ENCODE results near the gene CHMP1A. TPM values are rescaled to one million over a fixed set of nuclear protein-coding genes. Genes with fewer than 3 reads are reported as not detected.
A peak's percentile ranks its signal among the peaks of the same experiment; 100 is the strongest.
"Not testable (repeated sequence)": the region's sequence is repeated elsewhere in the genome, so short reads cannot be mapped to it uniquely, and the experiment has no call there.

CHMP1A gene
- polyA plus RNA-seq, 1 donor = 77.1 TPM

DNA sequence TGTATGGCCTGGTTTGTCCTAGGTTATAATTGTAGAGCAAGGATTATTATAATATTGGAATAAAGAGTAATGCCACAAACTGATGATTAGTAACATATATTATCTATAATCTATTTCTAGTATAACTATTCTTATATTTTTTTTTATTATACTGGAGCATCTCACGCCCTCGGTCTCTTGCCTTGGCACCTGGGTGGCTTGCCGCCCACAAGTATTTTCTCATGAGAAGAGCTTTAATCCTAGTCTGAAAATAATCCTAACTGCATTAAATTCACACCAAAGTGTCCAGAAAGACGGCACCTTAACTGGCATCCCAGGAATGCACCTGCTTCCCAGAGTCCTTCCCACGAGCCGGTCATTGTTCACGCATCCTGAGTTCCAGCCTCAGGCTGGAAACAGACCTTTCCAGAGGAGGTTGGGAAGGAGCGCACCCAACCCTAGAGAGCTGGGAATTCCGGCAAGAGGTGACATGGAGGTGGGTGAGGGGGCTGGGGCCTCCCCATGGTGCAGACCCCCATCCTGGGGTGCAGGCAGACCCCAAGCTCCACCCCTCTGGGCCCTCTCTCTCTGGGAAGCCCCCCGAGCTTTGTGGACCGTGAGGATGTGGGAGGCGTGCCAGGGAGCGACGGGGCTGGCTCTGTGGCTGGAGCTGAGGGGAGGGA is 15.9 kb downstream of the CHMP1A start:
- Histone ChIP-seq H3K27ac (ENCODE audit: low read length) (no peak overlapping the region), H3K27me3 (ENCODE audit: control insufficient read depth, insufficient read depth, low read length) (no peaks in the 10 kb centered on the region), H3K4me1 (ENCODE audit: control insufficient read depth, insufficient read depth, low read length) (no peaks in the 10 kb centered on the region), H3K4me3 (ENCODE audit: low read length) (no peak overlapping the region), H3K36me3 (ENCODE audit: control insufficient read depth, insufficient read depth, low read length) (peaks cover 43% of the 10 kb centered on the region), H3K9me3 (ENCODE audit: control insufficient read depth, low read depth, low read length) (peaks cover 3% of the 10 kb centered on the region)
- WGBS (ENCODE audit: insufficient coverage, low lambda C conversion rate) = 20% methylated on average over 1 of the region's 14 CpGs
- no peak for DNase-seq

DNA sequence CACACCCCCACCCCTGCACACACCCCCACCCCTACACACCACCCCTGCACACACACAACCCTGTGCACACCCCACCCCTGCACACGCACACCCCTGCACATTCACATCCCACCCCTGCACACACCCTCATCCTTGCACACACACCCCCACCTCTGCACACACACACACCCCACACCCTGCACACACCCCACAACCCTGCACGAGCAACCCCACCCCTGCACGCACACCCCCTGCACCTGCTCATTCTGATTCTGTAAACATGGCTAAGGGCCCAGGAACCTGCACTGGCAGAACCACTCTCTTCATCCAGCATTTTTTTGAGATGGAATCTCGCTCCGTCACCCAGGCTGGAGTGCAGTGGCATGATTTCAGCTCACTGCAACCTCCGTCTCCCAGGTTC is 18.1 kb downstream of the CHMP1A start:
- H3K27ac ChIP-seq (ENCODE audit: low read length) = no peak overlapping the region
- H3K36me3 ChIP-seq (ENCODE audit: control insufficient read depth, insufficient read depth, low read length) = peaks cover 26% of the 10 kb centered on the region
- no CpG with 5 or more reads among the region's 6 CpGs for WGBS (ENCODE audit: insufficient coverage, low lambda C conversion rate)
- H3K4me1 ChIP-seq (ENCODE audit: control insufficient read depth, insufficient read depth, low read length) = no peaks in the 10 kb centered on the region
- H3K4me3 ChIP-seq (ENCODE audit: low read length) = no peak overlapping the region
- DNase-seq = no peak
- H3K9me3 ChIP-seq (ENCODE audit: control insufficient read depth, low read depth, low read length) = peaks cover 3% of the 10 kb centered on the region
- H3K27me3 ChIP-seq (ENCODE audit: control insufficient read depth, insufficient read depth, low read length) = no peaks in the 10 kb centered on the region

- WGBS (ENCODE audit: insufficient coverage, low lambda C conversion rate) = no CpG with 5 or more reads among the region's 10 CpGs
- H3K36me3 ChIP-seq (ENCODE audit: control insufficient read depth, insufficient read depth, low read length) = peaks cover 24% of the 10 kb centered on the region
- no peak for DNase-seq
- H3K4me3 ChIP-seq (ENCODE audit: low read length) = no peak overlapping the region
- H3K27me3 ChIP-seq (ENCODE audit: control insufficient read depth, insufficient read depth, low read length) = no peaks in the 10 kb centered on the region
- no peak overlapping the region for H3K27ac ChIP-seq (ENCODE audit: low read length)
- peaks cover 5% of the 10 kb centered on the region for H3K9me3 ChIP-seq (ENCODE audit: control insufficient read depth, low read depth, low read length)
- H3K4me1 ChIP-seq (ENCODE audit: control insufficient read depth, insufficient read depth, low read length) = peaks cover 4% of the 10 kb centered on the region
Measured at GRCh38 chr16:89638455-89638854, 19.1 kb downstream of the CHMP1A start.

- DNase-seq = no peak
- peaks cover 5% of the 10 kb centered on the region for H3K9me3 ChIP-seq (ENCODE audit: control insufficient read depth, low read depth, low read length)
- H3K4me1 ChIP-seq (ENCODE audit: control insufficient read depth, insufficient read depth, low read length) = peaks cover 15% of the 10 kb centered on the region
- H3K4me3 ChIP-seq (ENCODE audit: low read length) = no peak overlapping the region
- H3K27ac ChIP-seq (ENCODE audit: low read length) = no peak overlapping the region
- no CpG with 5 or more reads among the region's 10 CpGs for WGBS (ENCODE audit: insufficient coverage, low lambda C conversion rate)
- no peaks in the 10 kb centered on the region for H3K27me3 ChIP-seq (ENCODE audit: control insufficient read depth, insufficient read depth, low read length)
- H3K36me3 ChIP-seq (ENCODE audit: control insufficient read depth, insufficient read depth, low read length) = peaks cover 24% of the 10 kb centered on the region
Measured at GRCh38 chr16:89637379-89637778, 20.1 kb downstream of the CHMP1A start.

DNA sequence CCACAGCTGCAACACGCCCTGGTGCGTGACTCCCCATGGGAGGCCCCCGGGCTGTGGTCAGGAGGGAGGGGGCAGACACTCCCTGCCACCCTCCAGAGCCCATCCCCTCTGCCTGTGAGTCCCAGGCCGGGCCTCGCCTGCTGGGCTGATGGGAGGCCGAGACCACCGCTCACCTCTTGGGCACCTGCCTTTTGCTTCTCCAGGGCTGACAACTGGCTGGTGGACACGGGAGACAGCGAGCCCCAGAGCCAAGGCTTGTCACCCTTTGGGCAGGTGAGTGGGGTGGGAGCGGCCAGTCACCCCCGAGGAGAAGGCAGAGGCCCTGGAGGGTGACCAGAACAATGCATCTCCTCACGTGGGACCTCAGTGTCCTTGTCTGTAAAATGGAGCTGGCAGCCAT is 20.8 kb downstream of the CHMP1A start:
- Histone ChIP-seq H3K4me3 (ENCODE audit: low read length) (no peak overlapping the region), H3K36me3 (ENCODE audit: control insufficient read depth, insufficient read depth, low read length) (peaks cover 24% of the 10 kb centered on the region)
- WGBS (ENCODE audit: insufficient coverage, low lambda C conversion rate) = no CpG with 5 or more reads among the region's 12 CpGs

DNA sequence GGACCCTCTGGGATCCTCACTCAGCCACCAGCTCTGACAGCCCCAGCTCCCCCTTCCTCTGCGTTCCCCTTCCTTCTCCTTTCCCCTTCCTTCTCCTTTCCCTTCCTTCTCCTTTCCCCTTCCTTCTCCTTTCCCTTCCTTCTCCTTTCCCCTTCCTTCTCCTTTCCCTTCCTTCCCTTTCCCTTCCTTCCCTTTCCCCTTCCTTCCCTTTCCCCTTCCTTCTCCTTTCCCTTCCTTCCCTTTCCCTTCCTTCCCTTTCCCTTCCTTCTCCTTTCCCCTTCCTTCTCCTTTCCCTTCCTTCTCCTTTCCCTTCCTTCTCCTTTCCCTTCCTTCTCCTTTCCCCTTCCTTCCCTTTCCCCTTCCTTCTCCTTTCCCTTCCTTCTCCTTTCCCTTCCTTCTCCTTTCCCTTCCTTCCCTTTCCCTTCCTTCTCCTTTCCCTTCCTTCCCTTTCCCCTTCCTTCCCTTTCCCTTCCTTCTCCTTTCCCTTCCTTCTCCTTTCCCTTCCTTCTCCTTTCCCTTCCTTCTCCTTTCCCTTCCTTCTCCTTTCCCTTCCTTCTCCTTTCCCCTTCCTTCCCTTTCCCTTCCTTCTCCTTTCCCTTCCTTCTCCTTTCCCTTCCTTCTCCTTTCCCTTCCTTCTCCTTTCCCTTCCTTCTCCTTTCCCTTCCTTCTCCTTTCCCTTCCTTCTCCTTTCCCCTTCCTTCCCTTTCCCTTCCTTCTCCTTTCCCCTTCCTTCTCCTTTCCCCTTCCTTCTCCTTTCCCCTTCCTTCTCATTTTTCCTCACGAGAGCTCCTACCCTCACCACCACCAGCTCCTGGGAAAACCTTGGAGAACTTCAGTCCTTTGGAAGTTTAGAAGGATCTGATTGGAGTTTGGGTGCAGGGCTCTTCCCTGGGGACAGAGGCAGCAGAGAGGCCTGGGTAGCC is 22.8 kb downstream of the CHMP1A start:
- not testable (repeated sequence) for DNase-seq
- WGBS (ENCODE audit: insufficient coverage, low lambda C conversion rate) = 83% methylated on average over 2 of the region's 2 CpGs

More for the DNA sequence above, 20.8 kb downstream of the CHMP1A start:
- H3K4me1 ChIP-seq (ENCODE audit: control insufficient read depth, insufficient read depth, low read length) = peaks cover 21% of the 10 kb centered on the region
- no peaks in the 10 kb centered on the region for H3K27me3 ChIP-seq (ENCODE audit: control insufficient read depth, insufficient read depth, low read length)
- H3K27ac ChIP-seq (ENCODE audit: low read length) = no peak overlapping the region
- H3K9me3 ChIP-seq (ENCODE audit: control insufficient read depth, low read depth, low read length) = peaks cover 5% of the 10 kb centered on the region
- no peak for DNase-seq

GRCh38 chr16:89633064-89633631 is 24.4 kb downstream of the CHMP1A start:
- no CpG with 5 or more reads among the region's 19 CpGs for WGBS (ENCODE audit: insufficient coverage, low lambda C conversion rate)
- H3K27ac ChIP-seq (ENCODE audit: low read length) = peak overlapping the region; percentile 67
- peak in 1 of 2 donors; percentile 47 for DNase-seq

More for the DNA sequence above, 22.8 kb downstream of the CHMP1A start:
- H3K4me3 ChIP-seq (ENCODE audit: low read length); H3K27ac ChIP-seq (ENCODE audit: low read length); H3K27me3 ChIP-seq (ENCODE audit: control insufficient read depth, insufficient read depth, low read length): not testable (repeated sequence)
- peaks cover 16% of the 10 kb centered on the region for H3K9me3 ChIP-seq (ENCODE audit: control insufficient read depth, low read depth, low read length)
- H3K4me1 ChIP-seq (ENCODE audit: control insufficient read depth, insufficient read depth, low read length) = peaks cover 31% of the 10 kb centered on the region
- peaks cover 24% of the 10 kb centered on the region for H3K36me3 ChIP-seq (ENCODE audit: control insufficient read depth, insufficient read depth, low read length)

DNA sequence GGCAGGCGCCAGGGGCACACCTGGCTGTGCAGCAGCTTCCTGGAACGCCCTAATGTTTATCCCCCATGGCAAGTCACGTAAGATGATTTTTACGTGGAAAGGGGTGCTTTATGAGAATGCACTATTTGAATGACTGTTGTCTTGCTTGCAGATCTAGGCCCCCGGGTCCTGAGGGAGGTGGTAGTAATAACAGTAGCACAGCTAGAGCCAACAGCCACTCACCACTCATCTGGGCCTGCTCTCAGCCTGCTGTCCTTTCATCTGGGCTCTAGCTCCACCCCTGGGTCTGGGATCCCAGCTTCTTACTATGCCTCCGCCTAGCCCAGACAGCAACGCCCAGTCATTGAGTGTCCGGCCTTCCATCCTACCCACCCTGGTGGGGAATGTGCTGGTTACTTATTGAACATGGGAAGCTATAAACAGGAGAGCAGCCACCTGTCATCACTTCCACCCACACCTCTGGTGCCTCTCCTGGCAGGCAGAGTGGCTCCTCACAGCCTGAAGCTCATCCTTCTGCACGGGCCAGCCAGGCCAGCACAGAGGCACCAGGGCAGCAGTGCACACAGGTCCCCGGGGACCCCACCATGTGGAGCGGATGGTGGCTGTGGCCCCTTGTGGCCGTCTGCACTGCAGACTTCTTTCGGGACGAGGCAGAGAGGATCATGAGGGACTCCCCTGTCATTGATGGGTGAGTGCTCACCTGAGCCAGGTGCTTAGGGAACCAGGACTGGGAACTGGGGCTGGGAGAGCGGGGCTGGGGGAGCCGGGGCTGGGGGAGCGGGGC is 27.5 kb downstream of the CHMP1A start:
- Histone ChIP-seq H3K36me3 (ENCODE audit: control insufficient read depth, insufficient read depth, low read length) (peaks cover 7% of the 10 kb centered on the region), H3K9me3 (ENCODE audit: control insufficient read depth, low read depth, low read length) (peaks cover 23% of the 10 kb centered on the region), H3K4me3 (ENCODE audit: low read length) (no peak overlapping the region), H3K27ac (ENCODE audit: low read length) (peak overlapping the region; percentile 50), H3K4me1 (ENCODE audit: control insufficient read depth, insufficient read depth, low read length) (peaks cover 41% of the 10 kb centered on the region), H3K27me3 (ENCODE audit: control insufficient read depth, insufficient read depth, low read length) (no peaks in the 10 kb centered on the region)
- peak; percentile 59 to 76 for DNase-seq
- no CpG with 5 or more reads among the region's 17 CpGs for WGBS (ENCODE audit: insufficient coverage, low lambda C conversion rate)

More at GRCh38 chr16:89633064-89633631, 24.4 kb downstream of the CHMP1A start:
- Histone ChIP-seq H3K9me3 (ENCODE audit: control insufficient read depth, low read depth, low read length) (peaks cover 23% of the 10 kb centered on the region), H3K27me3 (ENCODE audit: control insufficient read depth, insufficient read depth, low read length) (no peaks in the 10 kb centered on the region), H3K4me1 (ENCODE audit: control insufficient read depth, insufficient read depth, low read length) (peaks cover 31% of the 10 kb centered on the region), H3K4me3 (ENCODE audit: low read length) (no peak overlapping the region), H3K36me3 (ENCODE audit: control insufficient read depth, insufficient read depth, low read length) (peaks cover 22% of the 10 kb centered on the region)

GRCh38 chr16:89624777-89625761 is 32.4 kb downstream of the CHMP1A start:
- 0% methylated on average over 1 of the region's 21 CpGs for WGBS (ENCODE audit: insufficient coverage, low lambda C conversion rate)
- Histone ChIP-seq H3K27me3 (ENCODE audit: control insufficient read depth, insufficient read depth, low read length) (no peaks in the 10 kb centered on the region), H3K27ac (ENCODE audit: low read length) (peak overlapping the region; percentile 50), H3K4me1 (ENCODE audit: control insufficient read depth, insufficient read depth, low read length) (peaks cover 29% of the 10 kb centered on the region), H3K36me3 (ENCODE audit: control insufficient read depth, insufficient read depth, low read length) (peaks cover 7% of the 10 kb centered on the region), H3K9me3 (ENCODE audit: control insufficient read depth, low read depth, low read length) (peaks cover 10% of the 10 kb centered on the region), H3K4me3 (ENCODE audit: low read length) (no peak overlapping the region)
- DNase-seq = peak; percentile 47 to 78

Measured in large intestine (tissue), 3 donors.